DND-41 (cell line): ENCODE data around the gene MAN2A2.

Source experiments
- CTCF ChIP-seq: IDR thresholded peaks from 2 replicates; pipeline ENCODE4 v1.5.1; 2012; ENCODE audit warnings: borderline replicate concordance, low read length, moderate library complexity, mild to moderate bottlenecking; ENCODE audit not compliant: poor library complexity, severe bottlenecking; ENCODE audit errors: extremely low read depth
- EZH2 ChIP-seq: IDR thresholded peaks from 3 replicates; pipeline ENCODE4 v1.6.1; 2012; ENCODE audit warnings: borderline replicate concordance, low read depth, mild to moderate bottlenecking, moderate library complexity, low read length, inconsistent platforms; ENCODE audit not compliant: severe bottlenecking

GRCh38 chr15:90950676-90951075 is 47.6 kb downstream of the MAN2A2 start:
- TF ChIP-seq CTCF (no peak), EZH2 (no peak)
